OCI-M2 (cell line): ENCODE data around the gene EP300.
"Not testable (repeated sequence)": the region's sequence is repeated elsewhere in the genome, so short reads cannot be mapped to it uniquely, and the experiment has no call there.

Experiments
- DNase-seq: peaks from one replicate; lab custom pipeline; 2025; ENCODE audit not compliant: unreplicated experiment; lab: John Stamatoyannopoulos, UW

EP300 gene

DNA sequence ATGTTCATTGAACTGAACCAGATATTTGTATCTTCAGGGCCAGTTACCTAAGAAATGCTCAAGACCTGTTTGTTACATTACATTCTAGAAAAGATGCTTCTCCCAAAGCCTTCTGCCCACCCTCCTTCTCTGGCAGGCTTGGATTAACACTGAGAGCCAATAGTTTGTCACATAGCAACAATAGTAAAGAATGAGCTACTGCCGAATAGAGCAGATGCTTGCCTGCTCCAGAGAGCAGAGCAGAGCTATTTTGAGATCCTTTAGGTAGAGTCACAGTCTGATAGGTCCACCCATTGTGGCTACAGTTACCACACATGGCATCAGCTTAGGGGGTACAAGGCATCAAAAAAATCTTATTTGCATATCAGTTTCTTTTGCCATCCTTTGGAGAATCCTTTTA, 13.5 kb upstream of the EP300 start:
- no peak for DNase-seq

DNA sequence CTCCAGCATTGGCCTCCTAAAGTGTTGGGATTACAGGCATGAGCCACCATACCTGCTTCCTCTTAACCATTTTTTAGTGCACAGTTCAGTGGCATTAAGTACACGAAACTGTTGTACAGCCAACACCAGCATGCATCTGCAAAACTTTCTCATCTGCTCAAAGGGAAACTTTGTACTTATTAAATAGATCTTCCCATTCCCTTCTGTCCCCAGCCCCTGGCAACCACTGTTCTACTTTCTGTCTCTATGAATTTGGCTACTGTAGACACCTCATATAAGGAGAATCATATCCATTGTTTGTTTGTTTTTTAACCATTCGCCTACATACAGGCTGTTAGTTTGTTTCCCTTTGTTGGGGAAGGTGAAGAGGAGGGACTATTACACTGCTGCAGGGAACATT, 6.5 kb upstream of the EP300 start:
- DNase-seq: no peak

DNA sequence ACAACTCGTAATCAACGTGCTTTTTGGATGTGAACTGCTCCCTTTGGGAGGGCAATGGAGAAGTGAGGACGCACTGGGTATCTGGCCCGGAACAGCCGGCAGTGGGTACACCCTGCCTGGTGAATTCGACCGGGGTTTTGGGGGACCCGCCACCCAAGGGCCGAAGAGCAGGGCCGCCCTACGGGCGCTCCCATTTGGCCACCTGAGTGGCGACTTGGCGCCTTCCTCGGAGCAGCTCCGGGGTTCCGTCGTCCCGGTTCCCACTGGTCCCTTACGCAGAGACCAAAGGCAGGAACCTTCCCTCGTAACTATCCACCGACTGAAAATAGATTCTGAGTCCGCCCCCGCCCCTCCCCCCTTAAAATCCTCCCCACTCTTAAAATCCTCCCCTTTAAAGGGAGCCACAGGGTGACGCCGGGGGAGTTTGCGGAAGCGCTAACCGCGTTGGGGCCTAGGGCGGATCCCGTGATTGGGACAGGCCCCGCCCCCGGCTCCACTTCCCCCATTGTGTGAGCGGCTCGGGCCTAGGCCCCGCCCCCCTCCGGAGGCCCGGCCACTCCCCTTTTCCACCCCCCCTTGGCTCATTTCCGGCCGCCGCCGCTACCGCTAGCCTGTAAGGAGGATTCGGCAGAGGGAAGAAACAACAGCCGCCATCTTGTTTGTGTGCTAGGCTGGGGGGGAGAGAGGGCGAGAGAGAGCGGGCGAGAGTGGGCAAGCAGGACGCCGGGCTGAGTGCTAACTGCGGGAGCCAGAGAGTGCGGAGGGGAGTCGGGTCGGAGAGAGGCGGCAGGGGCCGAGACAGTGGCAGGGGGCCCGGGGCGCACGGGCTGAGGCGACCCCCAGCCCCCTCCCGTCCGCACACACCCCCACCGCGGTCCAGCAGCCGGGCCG, 1.0 kb upstream of the EP300 start:
- DNase-seq: peak; percentile 62

DNA sequence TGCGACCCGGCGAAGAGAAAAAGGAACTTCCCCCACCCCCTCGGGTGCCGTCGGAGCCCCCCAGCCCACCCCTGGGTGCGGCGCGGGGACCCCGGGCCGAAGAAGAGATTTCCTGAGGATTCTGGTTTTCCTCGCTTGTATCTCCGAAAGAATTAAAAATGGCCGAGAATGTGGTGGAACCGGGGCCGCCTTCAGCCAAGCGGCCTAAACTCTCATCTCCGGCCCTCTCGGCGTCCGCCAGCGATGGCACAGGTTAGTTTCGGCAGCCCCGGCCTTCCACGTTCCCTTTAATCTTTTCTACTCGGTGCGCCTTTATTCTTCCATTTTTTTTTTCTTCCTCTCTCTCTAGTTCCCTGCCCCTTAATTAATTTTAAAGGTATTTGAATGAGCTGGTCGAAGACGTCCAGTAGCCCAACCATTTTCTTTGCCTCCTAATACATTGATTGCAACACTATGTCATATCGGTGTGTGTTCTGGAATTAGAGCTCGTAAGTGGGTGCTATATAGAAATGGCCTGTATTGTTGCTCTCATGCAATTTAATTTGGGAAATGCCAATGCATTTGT, 537 bp downstream of the EP300 start:
- no peak for DNase-seq

DNA sequence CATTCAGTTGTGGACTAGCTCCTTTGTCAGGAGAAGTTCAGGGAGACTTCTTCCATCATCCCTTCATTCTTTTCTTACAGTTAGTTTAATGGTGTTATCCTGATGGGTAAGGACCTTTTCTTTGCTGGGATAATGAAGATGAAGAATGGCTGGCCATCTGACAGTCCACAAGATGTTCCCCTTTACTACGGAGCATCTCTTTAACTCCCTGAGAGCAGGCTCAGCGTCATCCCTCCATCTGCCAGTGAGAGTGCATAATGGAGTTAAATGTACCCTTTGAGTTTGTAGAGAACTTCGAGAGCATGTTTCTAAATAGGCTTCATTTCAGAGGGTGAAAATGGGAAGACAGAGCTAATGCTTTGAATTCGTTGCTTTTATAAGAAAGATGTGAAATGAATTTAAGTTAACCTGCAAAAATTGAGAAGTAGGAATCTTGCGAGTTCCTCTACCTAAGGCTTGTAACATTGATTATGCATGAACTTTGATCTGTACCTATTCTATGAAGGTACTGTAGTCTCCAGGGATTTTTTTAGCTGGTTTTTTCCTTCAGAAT, 1.7 kb downstream of the EP300 start:
- no peak for DNase-seq

DNA sequence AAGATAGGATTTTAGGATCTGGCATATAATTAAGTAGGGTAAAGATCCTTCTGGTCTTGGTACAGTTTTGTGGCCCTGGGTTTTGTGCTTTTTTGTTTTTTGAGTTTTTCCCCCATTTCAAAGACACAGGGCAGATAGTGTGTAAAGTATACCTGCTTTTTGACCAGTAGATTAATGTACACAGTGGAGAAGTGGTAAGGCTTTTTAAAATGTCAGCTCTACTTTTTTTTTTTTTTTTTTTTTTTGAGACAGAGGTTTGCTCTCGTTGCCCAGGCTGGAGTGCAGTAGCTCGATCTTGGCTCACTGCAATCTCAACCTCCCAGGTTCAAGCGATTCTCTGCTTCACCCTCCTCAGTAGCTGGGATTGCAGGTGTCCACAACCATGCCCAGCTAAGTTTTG, 4.0 kb downstream of the EP300 start:
- DNase-seq: no peak

DNA sequence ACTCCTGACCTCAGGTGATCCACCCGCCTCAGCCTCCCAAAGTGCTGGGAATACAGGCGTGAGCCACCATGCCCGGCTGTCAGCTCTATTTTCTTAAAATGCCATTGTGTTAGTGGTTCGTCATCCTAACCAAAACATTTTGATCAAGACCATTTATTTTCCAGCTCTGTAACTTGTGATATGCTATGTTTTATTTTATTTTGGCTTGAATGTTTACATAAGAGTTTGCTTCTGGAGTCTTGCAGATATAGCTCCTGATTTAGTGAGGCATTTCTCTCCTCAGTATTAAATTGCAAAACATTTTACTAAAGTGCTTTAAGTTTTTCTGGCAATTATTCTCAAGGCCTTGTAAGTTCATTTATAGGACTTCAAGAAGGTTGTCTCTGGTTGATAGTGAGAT, 4.4 kb downstream of the EP300 start:
- no peak for DNase-seq

DNA sequence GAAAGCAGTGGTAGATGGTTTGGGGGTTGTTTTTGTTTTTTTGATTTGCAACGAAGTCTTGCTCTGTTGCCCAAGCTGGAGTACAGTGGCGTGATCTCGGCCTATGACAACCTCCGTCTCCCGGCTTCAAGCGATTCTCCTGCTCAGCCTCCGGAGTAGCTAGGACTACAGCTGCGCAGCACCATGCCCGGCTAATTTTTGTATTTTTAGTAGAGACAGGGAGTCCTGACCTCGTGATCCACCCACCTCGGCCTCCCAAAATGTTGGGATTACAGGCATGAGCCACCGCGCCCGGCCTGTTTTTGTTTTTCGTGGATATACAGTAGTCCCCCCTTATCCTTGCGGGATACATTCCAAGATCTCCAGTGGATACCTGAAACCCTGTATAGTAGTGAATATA, 6.6 kb downstream of the EP300 start:
- DNase-seq: no peak

DNA sequence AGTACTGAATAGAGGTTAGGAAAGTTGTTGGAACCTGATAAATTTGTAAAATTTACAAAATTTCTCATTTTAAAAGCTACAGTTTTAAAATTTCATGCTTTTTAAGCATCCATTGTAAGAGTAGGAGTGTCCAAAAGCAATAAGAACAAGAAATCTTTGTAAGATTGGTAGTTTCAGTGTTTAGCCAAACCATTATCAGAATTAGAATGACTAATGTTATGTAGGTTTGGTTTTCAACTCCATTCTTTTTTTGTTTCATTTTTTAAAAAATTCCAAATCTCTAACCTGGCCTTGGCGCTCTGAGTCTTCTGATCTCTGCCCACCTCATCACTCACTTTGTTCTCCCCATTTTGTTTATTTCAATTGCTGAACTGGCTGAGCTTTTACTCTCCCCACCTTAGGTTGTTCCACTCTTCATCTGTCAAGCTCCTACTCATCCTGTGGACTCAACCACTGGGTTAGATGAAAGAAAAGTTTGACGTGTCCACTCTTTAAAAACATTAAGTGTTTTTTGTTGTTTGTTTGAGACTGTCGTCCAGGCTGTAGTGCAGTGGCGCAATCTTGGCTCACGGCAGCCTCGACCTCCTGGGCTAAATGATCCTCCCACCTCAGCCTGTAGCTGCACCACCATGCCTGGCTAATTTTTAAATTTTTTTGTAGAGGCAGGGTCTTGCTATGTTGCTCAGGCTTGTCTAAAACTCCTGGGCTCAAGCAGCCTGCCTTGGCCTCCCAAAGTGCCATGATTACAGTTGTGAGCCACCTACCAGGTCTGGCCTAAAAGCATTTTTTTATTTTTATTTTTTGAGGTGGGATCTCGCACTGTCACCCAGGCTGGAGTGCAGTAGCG, 14.0 kb downstream of the EP300 start:
- DNase-seq: no peak

DNA sequence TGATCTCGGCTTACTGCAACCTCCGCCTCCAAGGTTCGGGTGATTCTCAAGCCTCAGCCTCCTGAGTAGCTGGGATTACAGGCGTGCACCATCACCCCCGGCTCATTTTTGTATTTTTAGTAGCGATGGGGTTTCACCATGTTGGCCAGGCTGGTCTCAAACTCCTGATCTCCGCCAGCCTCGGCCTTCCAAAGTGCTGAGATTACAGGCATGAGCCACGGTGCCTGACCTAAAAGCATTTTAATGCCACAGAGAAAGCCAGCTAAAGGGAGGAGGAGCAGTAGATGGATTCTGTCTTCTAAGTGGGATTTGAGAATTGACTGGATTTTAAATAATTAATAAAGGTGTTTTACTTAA, 14.6 kb downstream of the EP300 start:
- not testable (repeated sequence) for DNase-seq

DNA sequence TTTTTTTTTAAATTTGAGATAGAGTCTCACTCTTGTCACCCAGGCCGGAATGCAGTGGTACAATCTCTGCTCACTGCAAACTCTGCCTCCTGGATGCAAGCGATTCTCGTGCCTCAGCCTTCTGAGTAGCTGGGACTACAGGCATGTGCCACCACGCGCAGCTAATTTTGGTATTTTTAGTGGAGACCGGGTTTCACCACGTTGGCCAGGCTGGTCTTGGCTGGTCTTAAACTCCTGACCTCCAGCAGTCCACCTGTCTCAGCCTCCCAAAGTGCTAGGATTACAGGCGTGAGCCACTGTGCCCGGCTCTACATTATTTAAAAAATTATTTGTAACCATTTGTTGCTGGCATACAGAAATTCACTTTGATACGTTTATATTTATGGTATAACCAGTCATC, 18.6 kb downstream of the EP300 start:
- no peak for DNase-seq

DNA sequence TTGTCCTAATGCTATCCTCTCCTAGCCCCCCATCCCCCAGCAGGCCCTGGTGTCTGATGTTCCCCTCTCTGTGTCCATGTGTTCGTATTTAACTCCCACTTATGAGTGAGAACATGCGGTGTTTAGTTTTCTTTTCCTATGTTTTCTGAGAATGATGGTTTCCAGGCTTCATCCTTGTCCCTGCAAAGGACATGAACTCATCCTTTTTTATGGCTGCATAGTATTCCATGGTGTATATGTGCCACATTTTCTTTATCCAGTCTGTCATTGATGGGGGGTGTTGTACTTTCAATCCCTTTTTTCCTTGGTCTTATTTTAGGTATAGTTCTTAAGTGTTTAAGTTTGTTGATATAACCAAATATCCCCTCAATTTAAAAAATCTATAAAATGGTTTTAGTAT, 23.9 kb downstream of the EP300 start:
- no peak for DNase-seq

DNA sequence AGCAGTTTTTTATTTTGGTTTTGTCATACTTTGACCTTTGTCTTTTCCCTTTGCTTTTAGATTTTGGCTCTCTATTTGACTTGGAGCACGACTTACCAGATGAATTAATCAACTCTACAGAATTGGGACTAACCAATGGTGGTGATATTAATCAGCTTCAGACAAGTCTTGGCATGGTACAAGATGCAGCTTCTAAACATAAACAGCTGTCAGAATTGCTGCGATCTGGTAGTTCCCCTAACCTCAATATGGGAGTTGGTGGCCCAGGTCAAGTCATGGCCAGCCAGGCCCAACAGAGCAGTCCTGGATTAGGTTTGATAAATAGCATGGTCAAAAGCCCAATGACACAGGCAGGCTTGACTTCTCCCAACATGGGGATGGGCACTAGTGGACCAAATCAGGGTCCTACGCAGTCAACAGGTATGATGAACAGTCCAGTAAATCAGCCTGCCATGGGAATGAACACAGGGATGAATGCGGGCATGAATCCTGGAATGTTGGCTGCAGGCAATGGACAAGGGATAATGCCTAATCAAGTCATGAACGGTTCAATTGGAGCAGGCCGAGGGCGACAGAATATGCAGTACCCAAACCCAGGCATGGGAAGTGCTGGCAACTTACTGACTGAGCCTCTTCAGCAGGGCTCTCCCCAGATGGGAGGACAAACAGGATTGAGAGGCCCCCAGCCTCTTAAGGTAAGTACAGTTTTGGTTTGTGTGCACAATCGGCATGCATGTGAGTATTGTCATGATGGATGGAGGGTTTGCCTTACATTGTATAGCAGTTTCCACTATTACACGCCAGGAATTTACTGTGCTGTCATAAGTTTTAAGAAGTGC, 25.0 kb downstream of the EP300 start:
- no peak for DNase-seq

DNA sequence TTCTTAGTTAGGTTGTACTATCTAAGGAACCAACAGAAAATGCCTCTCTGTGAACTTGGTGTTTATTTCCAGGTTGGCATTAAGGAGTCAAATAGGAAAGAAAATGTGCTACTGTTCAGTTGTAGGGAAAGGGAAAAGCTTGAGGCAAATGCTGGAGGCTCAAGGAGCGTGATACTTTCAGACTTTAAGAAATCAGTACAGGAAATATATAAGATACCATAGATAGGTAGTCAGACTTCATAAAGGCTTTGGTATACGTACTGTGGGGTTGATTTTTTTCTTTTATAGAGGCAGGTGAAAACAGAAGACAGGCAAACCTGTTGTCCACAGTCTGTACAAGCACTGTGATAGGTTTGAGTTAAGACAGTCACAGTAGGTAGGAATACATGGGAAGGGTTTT, 30.8 kb downstream of the EP300 start:
- no peak for DNase-seq

DNA sequence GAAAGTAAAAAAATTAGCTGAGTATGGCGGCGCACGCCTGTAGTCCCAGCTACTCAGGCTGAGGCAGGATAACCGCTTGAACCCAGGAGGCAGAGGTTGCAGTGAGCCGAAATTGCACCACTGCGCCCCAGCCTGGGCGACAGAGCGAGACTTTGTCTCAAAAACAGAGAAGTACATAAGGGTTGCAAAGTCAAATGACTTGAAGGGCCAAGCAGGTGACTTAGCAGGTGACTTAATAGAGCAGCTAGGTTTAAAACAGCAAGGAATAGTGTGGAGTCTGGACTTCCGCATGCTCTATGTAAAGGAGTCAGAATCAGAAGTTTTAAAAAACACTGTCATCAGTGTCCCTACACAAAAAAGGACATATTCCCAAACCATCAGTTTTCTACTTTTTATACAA, 31.7 kb downstream of the EP300 start:
- DNase-seq: no peak

DNA sequence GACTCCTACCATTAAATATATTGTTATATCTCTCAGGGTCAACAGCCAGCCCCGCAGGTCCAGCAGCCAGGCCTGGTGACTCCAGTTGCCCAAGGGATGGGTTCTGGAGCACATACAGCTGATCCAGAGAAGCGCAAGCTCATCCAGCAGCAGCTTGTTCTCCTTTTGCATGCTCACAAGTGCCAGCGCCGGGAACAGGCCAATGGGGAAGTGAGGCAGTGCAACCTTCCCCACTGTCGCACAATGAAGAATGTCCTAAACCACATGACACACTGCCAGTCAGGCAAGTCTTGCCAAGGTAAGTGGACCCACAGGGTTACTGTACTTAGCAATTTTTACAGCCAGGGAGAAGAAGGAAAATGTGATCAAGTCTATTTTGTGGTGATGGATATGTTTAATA, 35.1 kb downstream of the EP300 start:
- DNase-seq: no peak

DNA sequence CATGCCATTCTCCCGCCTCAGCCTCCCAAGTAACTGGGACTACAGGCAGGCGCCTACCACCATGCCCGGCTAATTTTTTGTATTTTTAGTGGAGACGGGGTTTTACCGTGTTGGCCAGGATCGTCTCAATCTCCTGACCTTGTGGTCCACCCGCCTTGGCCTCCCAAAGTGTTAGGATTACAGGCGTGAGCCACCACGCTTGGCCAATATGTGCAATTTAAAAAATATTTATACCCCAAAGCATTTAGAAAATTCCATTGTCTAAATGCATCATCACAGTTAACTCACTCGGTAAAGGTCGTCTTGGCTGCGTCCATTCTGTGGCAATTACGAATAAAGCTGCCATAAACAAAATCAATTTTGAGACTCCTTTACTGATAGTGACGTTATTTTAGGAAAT, 36.2 kb downstream of the EP300 start:
- DNase-seq: no peak

DNA sequence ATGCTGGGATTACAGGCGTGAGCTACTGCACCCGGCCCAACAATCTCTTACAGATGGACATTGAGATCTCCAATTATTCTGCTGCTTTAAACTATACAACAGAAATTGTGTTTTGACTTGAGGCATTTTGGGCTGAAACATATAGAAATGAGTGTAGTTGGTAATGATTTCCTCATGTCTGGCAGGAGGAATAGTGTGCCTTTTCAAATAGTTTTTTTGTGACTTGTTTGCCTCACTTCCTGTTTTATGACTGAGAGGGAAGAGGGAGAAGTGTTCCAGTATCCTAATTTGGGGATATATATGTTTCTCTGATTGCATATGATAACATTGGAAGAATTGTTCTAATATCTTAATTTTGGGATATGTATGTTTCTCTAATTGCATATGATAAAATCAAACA, 40.2 kb downstream of the EP300 start:
- DNase-seq: no peak

DNA sequence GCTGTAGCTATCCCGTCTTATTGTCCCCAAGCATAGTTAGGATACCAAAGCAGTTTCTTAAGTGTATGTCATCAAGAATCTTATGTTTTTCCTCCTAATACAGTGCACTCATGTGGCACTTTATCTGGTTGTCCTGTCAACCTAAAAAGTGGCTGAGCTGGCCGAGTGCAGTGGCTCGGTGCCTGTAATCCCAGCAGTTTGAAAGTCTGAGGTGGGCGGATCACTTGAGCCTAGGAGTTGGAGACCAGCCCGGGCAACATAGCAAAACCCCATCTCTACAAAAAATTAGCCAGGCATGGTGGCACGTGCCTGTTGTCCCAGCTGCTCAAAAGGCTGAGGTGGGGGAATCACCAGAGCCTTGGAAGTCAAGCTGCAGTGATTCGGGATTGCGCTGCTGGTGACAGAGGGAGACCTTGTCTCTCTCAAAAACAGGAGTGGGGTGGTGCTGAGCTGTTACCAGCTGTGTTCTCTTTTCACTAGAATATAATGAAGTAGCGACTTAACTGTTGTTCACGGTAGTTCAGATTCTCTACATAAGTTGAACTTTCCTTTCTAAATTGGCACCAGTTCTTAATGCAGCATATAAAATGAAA, 48.1 kb downstream of the EP300 start:
- no peak for DNase-seq

DNA sequence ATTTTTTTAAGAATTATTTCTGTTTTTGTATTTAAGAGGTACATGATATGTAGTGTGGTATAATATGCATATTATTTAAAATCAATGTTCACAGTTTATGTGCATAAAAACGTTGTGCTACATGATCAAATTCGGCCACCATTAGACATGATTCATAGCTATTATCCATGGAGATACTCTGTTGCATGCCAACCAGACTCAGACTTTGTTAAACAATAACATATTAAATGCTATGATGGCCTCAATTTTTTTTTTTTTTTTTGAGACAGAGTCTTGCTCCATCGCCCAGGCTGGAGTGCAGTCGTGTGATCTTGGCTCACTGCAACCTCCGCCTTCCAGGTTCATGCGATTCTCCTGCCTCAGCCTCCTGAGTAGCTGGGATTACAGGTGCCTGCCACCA, 53.5 kb downstream of the EP300 start:
- not testable (repeated sequence) for DNase-seq
